Liver (tissue), 9 donors: ENCODE data around the gene MYADML2. TPM values are rescaled to one million over a fixed set of nuclear protein-coding genes. Genes with fewer than 3 reads are reported as not detected.

ENCODE experiments used
- DNase-seq: peaks from one replicate; pipeline ENCODE4 v3.0.0-alpha.2; 2017; ENCODE audit warnings: low spot score
- H3K27ac ChIP-seq, 2 donors: one replicate each; pipeline ENCODE4 v1.7.0; 2013; ENCODE audit warnings: inconsistent platforms in 2 of 2, low read length in 2 of 2, control low read depth in 1 of 2, low read depth in 1 of 2, mild to moderate bottlenecking in 1 of 2
- H3K27me3 ChIP-seq, 4 donors: one replicate each; pipeline versions ENCODE4 v1.6.1 to v1.7.0; 2013; ENCODE audit warnings: low read length in 3 of 4, inconsistent platforms in 1 of 4, mild to moderate bottlenecking in 1 of 4, moderate library complexity in 1 of 4; ENCODE audit not compliant: control insufficient read depth in 4 of 4, insufficient read depth in 4 of 4
- H3K36me3 ChIP-seq, 4 donors: one replicate each; pipeline versions ENCODE4 v1.6.1 to v1.7.0; 2013; ENCODE audit warnings: low read length in 3 of 4, mild to moderate bottlenecking in 3 of 4, low read depth in 1 of 4, moderate library complexity in 1 of 4; ENCODE audit not compliant: control insufficient read depth in 4 of 4, insufficient read depth in 3 of 4
- H3K4me1 ChIP-seq, 4 donors: one replicate each; pipeline versions ENCODE4 v1.6.1 to v1.7.0; 2013; ENCODE audit warnings: low read length in 3 of 4, mild to moderate bottlenecking in 3 of 4, moderate library complexity in 1 of 4; ENCODE audit not compliant: control insufficient read depth in 4 of 4, insufficient read depth in 4 of 4
- H3K4me3 ChIP-seq, 3 donors: one replicate each; pipeline versions ENCODE4 v1.6.1 to v1.7.0; 2013; ENCODE audit warnings: low read length in 3 of 3, control low read depth in 1 of 3, low read depth in 1 of 3, mild to moderate bottlenecking in 1 of 3
- H3K9ac ChIP-seq, 2 donors: one replicate each; pipeline ENCODE4 v1.7.0; 2013; ENCODE audit warnings: low read length in 2 of 2, mild to moderate bottlenecking in 2 of 2, moderate library complexity in 2 of 2, control low read depth in 1 of 2, low read depth in 1 of 2
- H3K9me3 ChIP-seq, 4 donors: one replicate each; pipeline versions ENCODE4 v1.6.1 to v1.7.0; 2013; ENCODE audit warnings: low read length in 3 of 4; ENCODE audit not compliant: control insufficient read depth in 4 of 4
- CTCF ChIP-seq: fragments of 150-350 bp; IDR thresholded peaks from 2 replicates; pipeline ENCODE4 v1.5.1; 2017; ENCODE audit warnings: improper control_type of control experiment, low read depth, low read length; ENCODE audit not compliant: missing input control
- EGR1 ChIP-seq, 2 donors: IDR thresholded peaks; 2 replicates each; pipeline ENCODE4 v1.6.1; 2016 to 2018; ENCODE audit warnings: antibody characterized with exemption in 2 of 2, low read depth in 2 of 2
- FOXA1 ChIP-seq: IDR thresholded peaks from 2 replicates; pipeline ENCODE4 v1.6.1; 2016; ENCODE audit warnings: antibody characterized with exemption
- FOXA2 ChIP-seq: IDR thresholded peaks from 2 replicates; pipeline ENCODE4 v1.6.1; 2016; ENCODE audit warnings: antibody characterized with exemption
- GABPA ChIP-seq, 2 donors: IDR thresholded peaks in 1 of 2; conservative IDR thresholded peaks in 1 of 2; 2 replicates each; pipeline ENCODE4 v1.6.1; 2016; ENCODE audit warnings: antibody characterized with exemption in 2 of 2, mild to moderate bottlenecking in 1 of 2, moderate library complexity in 1 of 2
- HNF4A ChIP-seq, 2 donors: conservative IDR thresholded peaks; 2 replicates each; pipeline ENCODE4 v1.6.1; 2016; ENCODE audit warnings: antibody characterized with exemption in 2 of 2, mild to moderate bottlenecking in 2 of 2
- HNF4G ChIP-seq: IDR thresholded peaks from 2 replicates; pipeline ENCODE4 v1.6.1; 2016; ENCODE audit warnings: antibody characterized with exemption
- JUND ChIP-seq, 2 donors: IDR thresholded peaks; 2 replicates each; pipeline ENCODE4 v1.6.1; 2016; ENCODE audit warnings: antibody characterized with exemption in 2 of 2
- MAX ChIP-seq: IDR thresholded peaks from 2 replicates; pipeline ENCODE4 v1.6.1; 2016; ENCODE audit warnings: antibody characterized with exemption
- NR2F2 ChIP-seq: IDR thresholded peaks from 2 replicates; pipeline ENCODE4 v1.6.1; 2016; ENCODE audit warnings: antibody characterized with exemption
- REST ChIP-seq: IDR thresholded peaks from 2 replicates; pipeline ENCODE4 v1.6.1; 2016; ENCODE audit warnings: antibody characterized with exemption, mild to moderate bottlenecking
- RXRA ChIP-seq, 2 donors: IDR thresholded peaks; 2 replicates each; pipeline ENCODE4 v1.6.1; 2017 to 2018; ENCODE audit warnings: antibody characterized with exemption in 2 of 2, mild to moderate bottlenecking in 1 of 2
- SP1 ChIP-seq: IDR thresholded peaks from 2 replicates; pipeline ENCODE4 v1.6.1; 2018; ENCODE audit warnings: antibody characterized with exemption, mild to moderate bottlenecking
- TAF1 ChIP-seq: conservative IDR thresholded peaks from 2 replicates; pipeline ENCODE4 v1.6.1; 2016; ENCODE audit warnings: antibody characterized with exemption, mild to moderate bottlenecking
- WGBS: extraction: QIAGEN DNeasy Blood & Tissue Kit; methylation state at CpG from one replicate; pipeline ENCODE4 v1.1.7; 2013; 5-methylcytosine and 5-hydroxymethylcytosine counted together
- polyA plus RNA-seq, 2 donors: library from polyadenylated mRNA; stranded (reverse) in 1 of 2; unstranded in 1 of 2; fragments of 200-250 nt in 1 of 2; fragments of >200 nt in 1 of 2; fragmentation: Nextera tagmentation in 1 of 2; extraction: Ambion mirVana in 1 of 2; gene quantifications; one replicate each; pipeline versions ENCODE4 v1.2.1 to v1.2.3, GENCODE V29; 2013 to 2015
- total RNA-seq, 2 donors: library from RNA; depleted of rRNA; stranded (reverse); fragments of >200 nt; gene quantifications; one replicate each; pipeline ENCODE4 v1.2.3, GENCODE V29; 2014
- TF ChIP-seq, protein P1 (sequence below): IDR thresholded peaks from 2 replicates; pipeline ENCODE4 v1.6.1; 2016; ENCODE audit warnings: antibody characterized with exemption
- donor health status: healthy.
- donor health status: healthy.
- donor health status: healthy.
- donor health status: healthy.
- donor health status: healthy.

Gene MYADML2
- total and polyA plus RNA-seq, 4 donors = not detected

DNA sequence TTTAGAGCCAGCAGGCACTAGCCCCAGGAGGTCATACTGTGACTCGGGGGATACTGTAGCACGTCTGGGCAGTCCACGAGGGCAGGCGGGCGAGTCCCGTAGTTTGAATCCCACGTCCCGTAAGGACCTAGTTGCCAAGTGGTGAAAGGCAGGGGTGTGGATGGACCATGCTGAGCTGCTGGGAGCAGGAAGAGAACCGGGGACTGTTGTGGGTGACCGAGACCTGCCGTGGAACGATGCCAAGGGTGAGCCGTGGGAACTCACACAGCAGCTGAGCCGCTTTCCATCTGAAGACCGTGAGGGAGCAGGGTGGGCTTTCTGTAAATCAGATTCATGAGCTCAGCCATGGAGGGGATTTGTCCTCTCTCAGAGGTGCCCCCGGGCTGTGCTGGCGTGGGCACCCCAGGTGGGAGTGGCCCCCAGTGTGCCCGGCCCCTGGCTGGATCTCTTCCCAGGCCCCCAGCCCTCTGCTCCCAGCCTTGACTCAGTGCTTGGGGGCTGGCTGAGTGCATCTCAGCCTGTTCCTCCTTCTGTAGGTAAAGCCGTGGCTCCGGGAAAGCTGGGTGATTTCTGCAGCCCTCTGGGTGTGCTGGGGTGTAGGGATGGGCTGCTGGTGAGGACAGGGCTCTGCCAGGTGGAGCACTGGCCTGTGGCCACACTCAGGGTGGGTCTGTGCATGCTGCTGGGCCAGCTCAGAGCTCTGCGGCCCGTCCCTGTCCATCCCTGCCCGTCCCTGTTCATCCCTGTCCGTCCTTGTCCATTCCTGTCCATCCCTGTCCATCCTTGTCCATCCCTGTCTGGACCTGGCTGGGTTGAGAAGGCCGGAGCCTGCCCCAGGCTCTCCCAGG lies 44.0 kb upstream of the MYADML2 start:
- Histone ChIP-seq H3K9ac (no peak overlapping the region), H3K4me1 (peaks cover 12 to 32% (median 21%) of the 10 kb centered on the region in 4 donors), H3K27ac (peak overlapping the region; percentile 10 to 45), H3K27me3 (no peaks in the 10 kb centered on the region), H3K36me3 (peaks cover 0 to 10% (median 5%) of the 10 kb centered on the region in 4 donors), H3K4me3 (no peak overlapping the region), H3K9me3 (no peaks in the 10 kb centered on the region)
- no peak for DNase-seq
- 82% methylated on average over 25 of the region's 25 CpGs for WGBS
- TF ChIP-seq MAX = no peak
- no peak for TF ChIP-seq TAF1
- TF ChIP-seq FOXA1 = no peak
- no peak for TF ChIP-seq HNF4G
- no peak for TF ChIP-seq GABPA (IDR thresholded peaks at IDR 0.05 in 1 of 2, conservative IDR thresholded peaks at IDR 0.05 in 1 of 2)
- no peak for TF ChIP-seq JUND (IDR thresholded peaks at IDR 0.05)
- no peak for TF ChIP-seq HNF4A (conservative IDR thresholded peaks at IDR 0.05)
- TF ChIP-seq, protein P1, sequence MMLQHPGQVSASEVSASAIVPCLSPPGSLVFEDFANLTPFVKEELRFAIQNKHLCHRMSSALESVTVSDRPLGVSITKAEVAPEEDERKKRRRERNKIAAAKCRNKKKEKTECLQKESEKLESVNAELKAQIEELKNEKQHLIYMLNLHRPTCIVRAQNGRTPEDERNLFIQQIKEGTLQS = no peak
- TF ChIP-seq REST = no peak
- TF ChIP-seq CTCF = no peak
- no peak for TF ChIP-seq EGR1 (IDR thresholded peaks at IDR 0.05; ENCODE audit: low read depth in 2 of 2)
- no peak for TF ChIP-seq RXRA (IDR thresholded peaks at IDR 0.05)
- no peak for TF ChIP-seq NR2F2

DNA sequence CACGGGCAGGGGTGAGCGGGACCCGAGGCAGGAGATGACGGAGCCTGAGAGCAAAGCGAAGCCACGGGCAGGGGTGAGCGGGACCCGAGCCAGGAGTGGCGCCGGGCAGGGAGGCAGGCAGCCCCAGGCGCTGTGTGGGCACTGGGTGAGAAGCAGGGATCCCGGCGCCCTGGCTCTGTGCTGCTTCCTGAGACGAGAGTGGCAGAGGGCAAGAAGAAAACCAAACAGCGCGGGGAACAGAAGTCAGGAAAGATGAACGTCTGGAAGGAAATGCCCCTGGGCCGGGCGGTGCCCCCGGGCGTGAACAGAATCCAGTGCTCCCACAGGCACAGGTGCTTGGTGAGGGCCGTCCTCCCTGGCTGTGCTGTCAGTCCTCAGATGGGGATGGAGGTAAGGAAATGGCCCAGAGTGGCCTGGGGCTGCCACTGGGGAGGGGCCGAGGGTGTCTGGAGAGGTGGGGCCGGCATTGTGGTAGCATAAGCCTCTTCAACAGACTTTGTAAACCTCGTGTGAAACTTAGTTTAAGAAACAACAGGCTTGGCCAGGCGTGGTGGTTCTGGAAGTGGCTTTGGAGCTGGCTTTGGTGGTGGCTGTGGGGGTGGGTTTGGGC lies 40.2 kb upstream of the MYADML2 start:
- no peak for TF ChIP-seq FOXA2
- TF ChIP-seq TAF1 = no peak
- TF ChIP-seq MAX = no peak
- TF ChIP-seq JUND (IDR thresholded peaks at IDR 0.05) = no peak
- no peak for TF ChIP-seq CTCF
- TF ChIP-seq REST = no peak
- TF ChIP-seq FOXA1 = no peak
- no peak for TF ChIP-seq HNF4G
- TF ChIP-seq SP1 = no peak
- Histone ChIP-seq H3K36me3 (peaks cover 11 to 26% (median 17%) of the 10 kb centered on the region in 4 donors), H3K27ac (no peak overlapping the region), H3K4me1 (peaks cover 3 to 19% (median 13%) of the 10 kb centered on the region in 4 donors), H3K9me3 (no peaks in the 10 kb centered on the region), H3K27me3 (no peaks in the 10 kb centered on the region), H3K4me3 (no peak overlapping the region), H3K9ac (no peak overlapping the region)
- WGBS = 93% methylated on average over 26 of the region's 26 CpGs
- no peak for DNase-seq
